Measurements from ENCODE around the gene ITSN1.

GRCh38 chr21:33874161-33874560 lies 231.9 kb downstream of the ITSN1 start:
- TF ChIP-seq EZH2 (IDR thresholded peaks at IDR 0.05; ENCODE audit: insufficient read depth, poor library complexity, severe bottlenecking) = no peak
- TF ChIP-seq EZH2phosphoT487 (IDR thresholded peaks at IDR 0.05; ENCODE audit: insufficient read depth, low read depth) = no peak
